NT2/D1 (cell line): ENCODE results near the gene PLB1.

Experiments used
- YY1 ChIP-seq: IDR thresholded peaks from 2 replicates; pipeline ENCODE4 v1.6.1; 2011; ENCODE audit not compliant: insufficient read length, insufficient read depth
- ZNF274 ChIP-seq: IDR thresholded peaks from 2 replicates; pipeline ENCODE4 v1.6.1; 2011; ENCODE audit warnings: mild to moderate bottlenecking, low read depth, low read length

- no peak for TF ChIP-seq YY1
- TF ChIP-seq ZNF274: no peak
Measured at GRCh38 chr2:28631514-28632206, 135.8 kb downstream of the PLB1 start.
